Keratinocyte (primary cell): ENCODE measurements around the gene CACNA1E. TPM values are rescaled to one million over a fixed set of nuclear protein-coding genes. Genes with fewer than 3 reads are reported as not detected.
"Not testable (repeated sequence)": the region's sequence is repeated elsewhere in the genome, so short reads cannot be mapped to it uniquely, and the experiment has no call there.

Experiments
- DNase-seq: peaks from one replicate; pipeline ENCODE4 v3.0.0-alpha.2; 2011; ENCODE audit warnings: low read depth, missing footprints, low spot score
- FAIRE-seq: peaks from 2 replicates; lab custom pipeline; 2011; peaks lifted over from hg19 to GRCh38; lab: Jason Lieb, UNC
- H2AFZ ChIP-seq: 2 replicates; pipeline ENCODE4 v1.6.0; 2012; ENCODE audit warnings: low read length, control low read depth, inconsistent platforms; ENCODE audit not compliant: control insufficient read depth
- H3K27ac ChIP-seq: 2 replicates; pipeline ENCODE4 v1.5.1; 2011; ENCODE audit warnings: low read length; ENCODE audit not compliant: control insufficient read depth, insufficient read depth
- H3K27me3 ChIP-seq: 3 replicates; pipeline ENCODE4 v1.6.0; 2011; ENCODE audit warnings: low read length; ENCODE audit not compliant: control insufficient read depth, insufficient read depth; ENCODE audit errors: extremely low read depth
- H3K36me3 ChIP-seq, 2 experiments: 2 replicates in 1 of 2; 3 replicates in 1 of 2; pipeline ENCODE4 v1.5.1; 2011; ENCODE audit warnings: low read length in 2 of 2, mild to moderate bottlenecking in 1 of 2; ENCODE audit not compliant: control insufficient read depth in 2 of 2, insufficient read depth in 2 of 2; ENCODE audit errors: extremely low read depth in 1 of 2
- H3K4me1 ChIP-seq: 3 replicates; pipeline ENCODE4 v1.5.1; 2011; ENCODE audit warnings: low read length; ENCODE audit not compliant: control insufficient read depth, insufficient read depth; ENCODE audit errors: extremely low read depth
- H3K4me2 ChIP-seq: 3 replicates; pipeline ENCODE4 v1.6.0; 2011; ENCODE audit warnings: low read depth, low read length; ENCODE audit not compliant: control insufficient read depth, insufficient read depth; ENCODE audit errors: extremely low read depth
- H3K4me3 ChIP-seq, 3 experiments: fragments of 200-600 bp in 1 of 3; sonication (generic) in 1 of 3; 2 replicates in 2 of 3; 3 replicates in 1 of 3; pipeline ENCODE4 v1.5.1; 2011 to 2016; ENCODE audit warnings: low read length in 3 of 3, mild to moderate bottlenecking in 3 of 3, control low read depth in 2 of 3, inconsistent platforms in 1 of 3, low read depth in 1 of 3, mixed read lengths in 1 of 3, mixed run types in 1 of 3, moderate library complexity in 1 of 3; ENCODE audit not compliant: control insufficient read depth in 2 of 3, insufficient read depth in 2 of 3; ENCODE audit errors: extremely low read depth in 1 of 3
- H3K79me2 ChIP-seq: 2 replicates; pipeline ENCODE4 v1.6.0; 2012; ENCODE audit warnings: low read length; ENCODE audit not compliant: control insufficient read depth, insufficient read depth
- H3K9ac ChIP-seq: 3 replicates; pipeline ENCODE4 v1.6.0; 2011; ENCODE audit warnings: low read length; ENCODE audit not compliant: control insufficient read depth, insufficient read depth; ENCODE audit errors: extremely low read depth
- H3K9me1 ChIP-seq: 3 replicates; pipeline ENCODE4 v1.6.0; 2011; ENCODE audit warnings: low read length; ENCODE audit not compliant: control insufficient read depth, insufficient read depth; ENCODE audit errors: extremely low read depth
- H3K9me3 ChIP-seq: 2 replicates; pipeline ENCODE4 v1.5.1; 2012; ENCODE audit warnings: low read depth, low read length; ENCODE audit not compliant: control insufficient read depth
- H4K20me1 ChIP-seq: 3 replicates; pipeline ENCODE4 v1.6.0; 2011; ENCODE audit warnings: low read length; ENCODE audit not compliant: control insufficient read depth, insufficient read depth; ENCODE audit errors: extremely low read depth
- CTCF ChIP-seq, 3 experiments: IDR thresholded peaks in 1 of 3; conservative IDR thresholded peaks in 1 of 3; optimal IDR thresholded peaks in 1 of 3; 2 replicates in 2 of 3; 3 replicates in 1 of 3; pipeline versions ENCODE3 to v1.5.1; 2011; ENCODE audit warnings: low read length in 3 of 3, mild to moderate bottlenecking in 3 of 3, moderate library complexity in 2 of 3, control low read depth in 1 of 3, inconsistent platforms in 1 of 3; ENCODE audit not compliant: insufficient read depth in 2 of 3; ENCODE audit errors: extremely low read depth in 1 of 3
- EZH2 ChIP-seq: IDR thresholded peaks from one replicate; pipeline ENCODE4 v1.6.1; 2012; ENCODE audit warnings: inconsistent platforms, mild to moderate bottlenecking, low read length, moderate library complexity
- dilution Hi-C: fragments of 300-500 bp; cut with MboI; formaldehyde crosslinking; loops from one replicate; pipeline ENCODE4 v1.7.0; 2020; ENCODE audit warnings: low sequenced_read_pairs; ENCODE audit not compliant: extremely low pct_ligation_motif_present
- polyA plus RNA-seq, 5 experiments: library from polyadenylated mRNA; depleted of rRNA in 3 of 5; stranded (reverse) in 3 of 5; stranded (forward) in 1 of 5; unstranded in 1 of 5; fragments of >200 nt; gene quantifications; 1 replicate in 1 of 5; 2 replicates in 3 of 5; 3 replicates in 1 of 5; pipeline versions ENCODE4 v1.2.1 to v1.2.3, GENCODE V29; 2011 to 2012; ENCODE audit warnings: missing spikeins in 2 of 5, low read depth in 1 of 5, low replicate concordance in 1 of 5

Gene CACNA1E
- polyA plus RNA-seq, 1 donor (not counting 4 experiments of a cell fraction or from before 2014, with no cell fraction given), result not detected

- no peaks in the 10 kb centered on the region for H4K20me1 ChIP-seq
- H3K4me1 ChIP-seq, result no peaks in the 10 kb centered on the region
- no peak overlapping the region for H3K27ac ChIP-seq
- no peak for FAIRE-seq
- H3K9me3 ChIP-seq, result no peaks in the 10 kb centered on the region
- dilution Hi-C loops, result no loop called here
- H3K79me2 ChIP-seq, result no peaks in the 10 kb centered on the region
- no peaks in the 10 kb centered on the region for H3K36me3 ChIP-seq
- H2AFZ ChIP-seq, result no peak overlapping the region
- H3K27me3 ChIP-seq, result peaks cover 4% of the 10 kb centered on the region
- TF ChIP-seq EZH2 (no peak), CTCF (optimal IDR thresholded peaks at IDR 0.05 in 1 of 3, IDR thresholded peaks at IDR 0.05 in 1 of 3, conservative IDR thresholded peaks at IDR 0.05 in 1 of 3; ENCODE audit: extremely low read depth in 1 of 3, insufficient read depth in 2 of 3, low read length in 3 of 3) (no peak)
- H3K4me2 ChIP-seq, result no peak overlapping the region
- no peak overlapping the region for H3K4me3 ChIP-seq
- H3K9ac ChIP-seq, result no peak overlapping the region
- DNase-seq, result no peak
- no peaks in the 10 kb centered on the region for H3K9me1 ChIP-seq
These were observed 365.8 kb downstream of the CACNA1E start for GRCh38 chr1:181849071-181849470.

GRCh38 chr1:181854212-181854611, 370.9 kb downstream of the CACNA1E start:
- H3K9me1 ChIP-seq, H4K20me1 ChIP-seq, H3K79me2 ChIP-seq, DNase-seq, dilution Hi-C loops, H3K27ac ChIP-seq, H3K36me3 ChIP-seq, H3K9me3 ChIP-seq, H2AFZ ChIP-seq, H3K4me2 ChIP-seq, H3K4me3 ChIP-seq, H3K27me3 ChIP-seq, H3K4me1 ChIP-seq, FAIRE-seq, H3K9ac ChIP-seq: not testable (repeated sequence)

GRCh38 chr1:181855380-181855779, 372.1 kb downstream of the CACNA1E start:
- Histone ChIP-seq H3K36me3 (no peaks in the 10 kb centered on the region), H3K9ac (no peak overlapping the region), H3K27ac (no peak overlapping the region), H3K79me2 (no peaks in the 10 kb centered on the region), H3K4me1 (no peaks in the 10 kb centered on the region), H3K4me3 (no peak overlapping the region), H3K27me3 (no peaks in the 10 kb centered on the region), H3K9me1 (no peaks in the 10 kb centered on the region), H3K9me3 (no peaks in the 10 kb centered on the region), H4K20me1 (no peaks in the 10 kb centered on the region), H3K4me2 (no peak overlapping the region), H2AFZ (no peak overlapping the region)
- no peak for DNase-seq
- TF ChIP-seq CTCF (optimal IDR thresholded peaks at IDR 0.05 in 1 of 3, IDR thresholded peaks at IDR 0.05 in 1 of 3, conservative IDR thresholded peaks at IDR 0.05 in 1 of 3; ENCODE audit: extremely low read depth in 1 of 3, insufficient read depth in 2 of 3, low read length in 3 of 3) (no peak), EZH2 (no peak)
- dilution Hi-C loops, result no loop called here
- FAIRE-seq, result no peak
